IMR-90 (cell line): ENCODE measurements around the gene MRAP.

Experiments used
- BHLHE40 ChIP-seq: fragments of 150-350 bp; IDR thresholded peaks from 2 replicates; pipeline ENCODE4 v1.6.1; 2016; ENCODE audit warnings: mild to moderate bottlenecking, low read depth, low read length
- CEBPB ChIP-seq: IDR thresholded peaks from 2 replicates; pipeline ENCODE4 v1.6.1; 2012; ENCODE audit warnings: low read depth, low read length, improper control_type of control experiment
- CHD1 ChIP-seq: IDR thresholded peaks from 2 replicates; pipeline ENCODE4 v1.6.1; 2012; ENCODE audit warnings: low read depth, low read length, improper control_type of control experiment
- CTCF ChIP-seq: conservative IDR thresholded peaks from 2 replicates; pipeline ENCODE4 v1.5.1; 2012; ENCODE audit warnings: mild to moderate bottlenecking, low read depth, low read length, improper control_type of control experiment
- FOS ChIP-seq: fragments of 150-350 bp; IDR thresholded peaks from 2 replicates; pipeline ENCODE4 v1.6.1; 2016; ENCODE audit warnings: low read depth, low read length
- MAFK ChIP-seq: IDR thresholded peaks from 2 replicates; pipeline ENCODE4 v1.6.1; 2012; ENCODE audit warnings: low read depth, low read length, improper control_type of control experiment
- MAZ ChIP-seq: IDR thresholded peaks from 2 replicates; pipeline ENCODE4 v1.6.1; 2012; ENCODE audit warnings: low read depth, mild to moderate bottlenecking, low read length, improper control_type of control experiment, moderate library complexity, borderline replicate concordance
- MXI1 ChIP-seq: IDR thresholded peaks from 2 replicates; pipeline ENCODE4 v1.6.1; 2012; ENCODE audit warnings: low read depth, mild to moderate bottlenecking, low read length, moderate library complexity, borderline replicate concordance
- POLR2A ChIP-seq: IDR thresholded peaks from 2 replicates; pipeline ENCODE4 v1.6.1; 2012; ENCODE audit warnings: mild to moderate bottlenecking, low read depth, low read length
- RAD21 ChIP-seq: IDR thresholded peaks from 2 replicates; pipeline ENCODE4 v1.6.1; 2012; ENCODE audit warnings: low read length, improper control_type of control experiment
- RCOR1 ChIP-seq: IDR thresholded peaks from 2 replicates; pipeline ENCODE4 v1.6.1; 2012; ENCODE audit warnings: mild to moderate bottlenecking, low read length, improper control_type of control experiment; ENCODE audit not compliant: insufficient replicate concordance
- RFX5 ChIP-seq: IDR thresholded peaks from 2 replicates; pipeline ENCODE4 v1.8.0; 2012; ENCODE audit warnings: low read depth, mild to moderate bottlenecking, low read length, moderate library complexity
- SMC3 ChIP-seq: fragments of 150-350 bp; IDR thresholded peaks from 2 replicates; pipeline ENCODE4 v1.6.1; 2016; ENCODE audit warnings: low read depth, mild to moderate bottlenecking, antibody characterized with exemption, low read length, moderate library complexity
- USF2 ChIP-seq: fragments of 150-350 bp; IDR thresholded peaks from 2 replicates; pipeline ENCODE4 v1.6.1; 2017; ENCODE audit warnings: mild to moderate bottlenecking, antibody characterized with exemption, low read length, low read depth

DNA sequence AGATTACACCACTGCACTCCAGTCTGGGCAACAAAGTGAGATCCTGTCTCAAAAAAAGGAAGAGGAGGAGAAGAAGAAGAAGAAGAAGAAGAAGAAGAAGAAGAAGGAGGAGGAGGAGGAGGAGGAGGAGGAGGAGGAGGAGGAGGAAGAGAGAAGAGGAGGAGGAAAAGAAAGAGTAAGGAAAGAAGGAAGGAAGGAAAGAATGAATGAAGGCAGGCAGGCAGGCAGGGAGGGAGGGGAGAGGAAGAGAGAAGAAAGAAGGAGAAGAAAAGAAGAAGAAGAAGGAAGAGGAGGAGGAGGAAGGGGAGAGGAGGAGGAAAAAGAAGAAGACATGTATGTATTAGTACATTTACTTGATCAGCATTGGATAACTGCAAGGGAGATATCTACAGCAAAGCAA lies 46.5 kb upstream of the MRAP start:
- TF ChIP-seq CTCF = no peak
- no peak for TF ChIP-seq RFX5
- no peak for TF ChIP-seq POLR2A
- no peak for TF ChIP-seq MXI1
- no peak for TF ChIP-seq MAZ
- TF ChIP-seq USF2 = no peak
- TF ChIP-seq SMC3 = no peak
- TF ChIP-seq MAFK = no peak
- no peak for TF ChIP-seq CEBPB
- no peak for TF ChIP-seq CHD1
- TF ChIP-seq RAD21 = no peak
- no peak for TF ChIP-seq FOS
- TF ChIP-seq BHLHE40 = no peak
- TF ChIP-seq RCOR1 = no peak
